ENCODE measurements around the gene UHRF1.

UHRF1 gene

GRCh38 chr19:4902796-4903195, 6.5 kb upstream of the UHRF1 start, which contains the start of gene ARRDC5:
TSS of gene ARRDC5 (minus strand) at chr19:4902896. CDS start at chr19:4902825, 71 bp downstream.
- no peak for DNase-seq

DNA sequence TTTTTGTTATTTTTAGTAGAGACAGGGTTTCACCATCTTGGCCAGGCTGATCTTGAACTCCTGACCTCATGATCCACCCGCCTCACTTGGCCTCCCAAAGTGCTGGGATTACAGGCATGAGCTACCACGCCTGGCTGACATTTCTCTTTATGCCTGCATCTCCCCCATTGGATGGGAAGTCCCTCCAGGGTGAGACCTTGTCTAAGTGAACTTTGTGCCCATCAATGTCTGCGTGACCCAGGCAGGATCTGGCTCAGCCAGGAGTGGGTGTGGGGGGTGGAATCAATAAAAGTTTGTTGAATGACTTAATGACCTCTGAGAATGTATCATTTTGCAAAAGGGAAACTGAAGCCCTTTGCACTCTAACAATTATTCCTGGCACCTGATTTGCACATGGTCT, 4.8 kb upstream of the UHRF1 start:
- no peak for DNase-seq

GRCh38 chr19:4906963-4907362, 2.3 kb upstream of the UHRF1 start:
- no peak for DNase-seq

GRCh38 chr19:4908360-4908759, 941 bp upstream of the UHRF1 start:
- DNase-seq: no peak

DNA sequence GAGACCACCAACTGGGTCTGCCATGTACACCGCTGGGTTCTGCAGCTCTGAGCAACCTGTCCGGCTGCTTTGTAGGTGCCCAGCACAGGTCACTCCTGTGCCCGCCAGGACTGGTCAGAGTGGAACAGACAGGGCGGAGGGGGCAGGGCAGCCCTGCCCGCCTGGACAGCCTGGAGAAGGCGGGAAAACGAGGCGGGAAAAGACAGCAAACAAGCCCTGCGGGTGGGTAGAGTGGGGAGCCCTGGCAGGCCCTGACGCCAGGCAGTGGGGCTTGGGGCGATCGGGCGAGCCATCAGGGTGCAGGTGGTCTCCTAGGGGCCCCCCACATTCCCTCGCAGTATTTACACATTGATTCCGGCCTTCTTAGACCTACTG, 533 bp upstream of the UHRF1 start:
- no peak for DNase-seq

DNA sequence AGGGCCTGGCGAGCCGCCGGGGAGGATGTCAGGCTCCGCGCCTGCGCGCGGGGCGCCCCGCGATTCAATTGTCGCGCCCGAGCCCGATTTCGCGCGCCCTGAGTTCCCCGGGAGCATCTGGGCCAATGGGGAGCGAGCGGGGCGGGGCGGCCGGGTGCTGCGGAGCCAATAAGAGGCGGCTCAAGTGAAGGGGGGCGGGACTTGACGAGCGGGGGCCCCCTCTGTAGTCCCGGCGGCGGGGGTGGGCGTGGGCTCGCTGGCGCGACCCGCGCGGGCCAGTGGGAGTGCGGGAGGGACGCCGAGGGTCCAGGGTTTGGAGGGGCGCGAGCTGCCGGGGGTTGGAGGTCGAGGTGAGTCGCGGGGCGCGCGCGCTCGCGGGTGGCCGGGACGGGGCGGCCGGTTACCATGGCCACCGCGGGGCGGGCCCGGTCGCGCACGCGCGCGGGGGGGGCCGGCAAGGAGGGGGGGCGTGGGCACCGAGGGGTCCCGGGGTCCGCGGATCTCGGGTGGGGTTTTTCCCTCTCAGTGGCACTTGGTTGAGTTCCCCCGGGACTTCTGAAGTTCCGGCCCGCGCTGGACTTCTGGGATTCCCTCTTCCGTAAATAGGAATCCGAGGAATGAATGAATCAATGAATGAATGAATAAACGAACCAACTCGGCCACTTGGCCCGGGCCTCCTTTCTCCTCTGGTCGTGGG, 744 bp downstream of the UHRF1 start:
- DNase-seq: peak; percentile 94

DNA sequence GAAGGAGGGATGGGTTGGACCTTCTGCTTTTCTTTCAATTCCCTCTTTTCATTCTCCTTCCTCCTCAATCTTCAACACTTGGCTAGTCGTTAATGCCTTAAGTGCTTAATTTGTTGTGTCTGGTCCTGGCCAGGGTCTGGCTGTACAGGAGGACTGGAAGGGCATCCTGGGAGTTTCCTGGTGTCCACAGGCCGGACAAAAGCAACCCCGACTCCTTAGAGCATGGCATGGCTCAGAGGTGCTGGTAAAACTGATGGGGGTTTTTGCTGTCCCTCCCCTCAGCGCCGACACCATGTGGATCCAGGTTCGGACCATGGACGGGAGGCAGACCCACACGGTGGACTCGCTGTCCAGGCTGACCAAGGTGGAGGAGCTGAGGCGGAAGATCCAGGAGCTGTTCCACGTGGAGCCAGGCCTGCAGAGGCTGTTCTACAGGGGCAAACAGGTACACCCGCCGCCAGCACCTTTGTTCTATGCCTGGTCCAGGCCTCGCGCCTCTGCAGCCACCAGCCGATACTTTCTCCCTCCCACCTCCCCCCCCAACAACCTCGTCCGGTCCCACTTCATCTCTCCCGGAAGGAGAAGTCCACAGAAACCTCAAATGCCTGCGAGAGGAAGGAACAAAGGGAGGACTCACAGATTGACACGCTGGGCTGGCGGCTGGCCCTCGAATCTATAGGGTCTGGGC, 1.4 kb downstream of the UHRF1 start:
- peak; percentile 52 for DNase-seq

DNA sequence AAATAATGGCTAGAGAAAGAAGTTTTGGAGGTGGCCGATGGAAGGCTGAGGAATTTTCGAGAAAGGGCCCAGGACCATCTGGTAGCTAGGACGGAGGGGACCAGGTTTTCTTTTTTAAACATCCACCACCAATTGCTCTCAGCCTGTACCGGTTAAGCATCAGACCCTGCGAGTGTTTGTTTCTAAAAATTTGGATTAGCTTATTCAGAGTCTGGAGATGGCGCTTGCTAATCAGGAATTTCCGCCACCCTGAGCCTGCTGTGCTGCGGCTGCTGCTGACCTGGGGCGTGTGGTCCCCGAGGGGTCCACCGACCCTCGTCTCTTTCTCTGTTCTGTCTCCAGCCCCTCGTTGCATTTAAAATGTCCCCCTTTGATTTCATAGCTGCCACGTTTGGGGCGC, 2.0 kb downstream of the UHRF1 start:
- DNase-seq: no peak

DNA sequence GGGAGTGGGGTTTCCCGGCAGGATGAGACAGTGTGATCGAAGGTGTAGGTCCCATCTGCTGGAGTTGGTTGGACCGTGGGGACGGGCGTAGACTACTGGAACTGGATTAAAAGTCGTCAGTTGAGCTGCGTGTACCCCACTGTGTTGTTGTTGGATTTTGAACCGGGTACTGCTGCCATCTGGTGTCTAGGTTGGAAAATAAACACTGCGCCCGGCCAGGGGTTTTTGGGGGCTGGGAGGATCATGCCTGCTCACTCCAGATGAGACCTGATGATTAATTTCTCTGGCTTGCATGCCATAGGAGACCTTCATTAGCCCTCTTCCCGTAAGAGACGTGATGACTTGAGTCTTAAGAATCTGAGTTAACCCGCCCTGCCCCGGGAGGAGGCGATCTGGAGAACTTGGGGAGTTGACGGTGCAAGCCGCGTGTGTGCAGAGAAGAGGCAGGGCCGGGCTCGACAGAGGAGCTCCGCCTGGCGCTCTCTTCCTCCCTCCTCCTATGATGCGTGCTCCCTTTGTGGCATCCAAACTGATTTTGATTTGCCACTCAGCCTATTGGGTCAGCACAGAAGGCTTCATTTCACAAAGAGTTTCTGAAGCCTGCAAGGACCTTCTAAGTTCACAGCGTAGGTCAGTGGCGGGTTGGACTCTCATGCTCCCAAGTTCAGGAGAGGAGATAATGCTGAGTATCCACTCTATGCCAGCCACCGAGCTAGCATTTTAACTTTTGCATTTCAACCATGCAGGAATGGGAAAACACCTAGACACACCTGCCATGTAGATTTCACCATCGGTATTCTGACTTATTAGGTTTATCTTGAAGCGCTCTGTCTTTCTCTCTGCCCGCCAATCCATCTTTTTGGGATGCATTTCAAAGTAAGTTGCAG, 2.7 kb downstream of the UHRF1 start:
- DNase-seq: peak; percentile 40

- DNase-seq: no peak
Observed at GRCh38 chr19:4913996-4914735, 4.9 kb downstream of the UHRF1 start.

GRCh38 chr19:4914736-4915501, 5.6 kb downstream of the UHRF1 start:
- DNase-seq: peak; percentile 51

DNA sequence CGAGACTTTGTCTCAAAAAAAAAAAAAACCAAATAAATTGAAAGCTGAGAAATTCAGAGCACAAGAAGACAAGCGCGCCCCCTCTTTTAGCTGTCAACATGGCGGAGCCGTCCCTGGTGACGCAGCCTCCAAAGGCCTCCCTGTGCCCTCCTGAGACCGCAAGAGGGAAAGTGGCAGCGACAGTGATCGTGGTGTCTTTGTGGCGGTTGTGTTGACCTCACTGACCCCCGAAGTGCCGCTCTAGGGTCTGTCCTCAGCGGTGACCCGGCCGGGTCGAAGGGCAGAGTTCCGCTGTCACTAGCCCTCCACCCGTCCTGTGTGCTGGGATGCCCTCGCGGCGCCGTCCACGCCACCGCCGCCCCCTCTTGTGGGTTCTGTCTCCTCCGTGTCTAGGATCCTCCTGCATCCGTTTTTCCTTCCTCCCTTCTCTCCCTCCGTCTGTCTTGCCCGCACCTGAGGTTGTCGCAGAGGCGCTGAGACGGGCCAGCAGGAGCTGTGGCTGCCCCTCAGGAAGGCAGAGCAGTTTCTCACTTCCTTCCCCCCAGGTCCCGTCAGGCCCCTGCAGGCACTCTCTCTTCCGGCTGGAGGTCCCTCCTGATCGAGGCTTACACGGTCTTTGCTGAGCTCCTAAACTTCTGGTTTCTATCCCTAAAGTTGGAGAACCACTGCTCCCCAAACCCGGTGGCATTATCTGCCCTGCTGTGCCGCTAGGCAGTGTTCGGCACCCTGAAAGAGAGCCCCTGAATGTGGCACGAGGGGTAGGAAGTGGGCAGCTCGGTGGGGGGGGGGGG, 7.2 kb downstream of the UHRF1 start:
- DNase-seq: no peak

- DNase-seq: no peak
Observed at GRCh38 chr19:4922530-4923275, 13.4 kb downstream of the UHRF1 start.

GRCh38 chr19:4923276-4923747, 14.0 kb downstream of the UHRF1 start:
- no peak for DNase-seq

GRCh38 chr19:4929186-4929585, 19.9 kb downstream of the UHRF1 start:
- no peak for DNase-seq

DNA sequence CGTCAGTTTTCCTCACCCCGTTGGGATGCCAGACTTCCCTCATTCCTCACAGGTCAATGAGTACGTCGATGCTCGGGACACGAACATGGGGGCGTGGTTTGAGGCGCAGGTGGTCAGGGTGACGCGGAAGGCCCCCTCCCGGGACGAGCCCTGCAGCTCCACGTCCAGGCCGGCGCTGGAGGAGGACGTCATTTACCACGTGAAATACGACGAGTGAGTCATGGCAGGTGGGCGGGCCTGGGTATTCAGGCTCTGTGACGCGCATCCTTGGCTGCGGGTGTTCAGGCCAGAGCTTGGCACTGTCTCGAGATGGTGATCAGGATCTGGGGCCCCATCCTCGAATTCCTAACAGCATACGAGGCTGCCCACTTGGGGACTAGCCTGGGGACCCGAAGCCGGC, 21.4 kb downstream of the UHRF1 start:
- DNase-seq: no peak

- no peak for DNase-seq
Observed at GRCh38 chr19:4932711-4933110, 23.4 kb downstream of the UHRF1 start.

DNA sequence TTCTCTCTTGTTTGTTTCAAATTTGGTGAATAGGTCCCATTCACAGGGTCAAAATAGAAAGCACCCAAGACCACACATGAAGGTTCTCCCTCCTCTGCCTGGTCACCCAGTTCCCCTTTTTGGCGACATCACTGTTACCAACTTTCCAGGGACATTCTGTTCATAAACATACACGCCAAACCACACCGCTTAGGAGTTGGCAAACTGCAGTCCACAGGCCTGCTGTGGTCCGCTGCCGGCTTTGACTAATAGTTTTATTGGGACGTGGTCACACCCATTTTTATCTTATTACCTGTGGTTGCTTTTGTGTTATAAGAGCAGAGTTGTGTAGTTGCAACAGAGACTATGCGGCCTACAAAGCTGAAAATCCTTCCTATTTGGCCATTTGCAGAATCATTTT, 24.2 kb downstream of the UHRF1 start:
- no peak for DNase-seq

GRCh38 chr19:4935444-4935843, 26.1 kb downstream of the UHRF1 start:
- DNase-seq: no peak

DNA sequence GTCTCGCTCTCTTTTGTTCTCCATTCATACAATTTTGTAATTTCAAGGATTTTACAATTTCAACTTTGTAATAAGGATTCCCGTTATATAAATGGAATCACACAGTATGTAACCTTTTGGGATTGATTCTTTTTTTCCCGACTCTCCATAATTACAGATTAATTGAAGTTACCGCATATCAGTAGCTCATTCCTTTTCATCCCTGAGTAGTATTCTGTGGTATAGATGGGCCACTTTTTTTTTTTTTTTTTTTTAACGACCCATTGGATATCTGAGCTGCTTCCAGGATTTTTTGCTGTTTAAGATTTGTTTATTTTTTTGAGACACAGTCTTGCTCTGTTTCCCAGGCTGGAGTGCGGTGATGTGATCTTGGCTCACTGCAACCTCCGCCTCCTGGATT, 27.8 kb downstream of the UHRF1 start:
- DNase-seq: no peak

Data from DMS53 (cell line).